ENCODE data around the gene C9orf153. TPM values are rescaled to one million over a fixed set of nuclear protein-coding genes. Genes with fewer than 3 reads are reported as not detected.

Gene C9orf153
- total RNA-seq, 1 experiment from 2014 or later: not detected

DNA sequence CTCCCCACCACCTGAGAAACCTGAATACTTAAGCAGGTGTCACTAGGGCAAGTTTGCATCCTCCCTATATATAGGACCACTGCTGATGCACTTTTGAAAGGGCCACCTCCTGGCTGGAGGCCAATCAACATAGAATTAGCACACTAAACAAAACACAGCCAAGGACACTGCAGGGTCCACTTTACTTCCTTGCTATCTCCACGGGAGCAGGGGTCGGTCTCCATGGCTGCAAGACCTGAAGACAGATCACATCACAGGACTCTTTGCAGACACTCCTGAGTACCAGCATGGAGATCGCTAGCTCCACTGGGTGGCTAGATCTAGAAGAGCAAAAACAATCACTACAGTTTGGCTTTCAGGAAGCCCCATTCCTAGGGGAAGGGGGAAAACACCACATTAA is 72.3 kb downstream of the C9orf153 start:
- ChIA-PET CTCF (interaction anchor here (0.6 kb wide), 1 partner anchor 94 kb away, joined by 6 read pairs; no protein-coding TSS in a partner anchor), POLR2A (no interaction called here)
- Mint-ChIP-seq H3K4me3 (ENCODE audit: unreplicated experiment) (no peak overlapping the region), H3K27ac (ENCODE audit: unreplicated experiment) (no peak overlapping the region), H3K9me3 (ENCODE audit: unreplicated experiment) (peaks cover 5% of the 10 kb centered on the region), H3K4me1 (ENCODE audit: low read depth, unreplicated experiment) (peaks cover 6% of the 10 kb centered on the region), H3K36me3 (ENCODE audit: insufficient read depth, unreplicated experiment) (no peaks in the 10 kb centered on the region), H3K27me3 (ENCODE audit: insufficient read depth, unreplicated experiment) (peaks cover 3% of the 10 kb centered on the region)
- Histone ChIP-seq H3K9me3 (no peaks in the 10 kb centered on the region), H3K4me1 (no peaks in the 10 kb centered on the region), H3K27me3 (replicated peaks; ENCODE audit: control insufficient read depth, insufficient read depth, low read length) (no peaks in the 10 kb centered on the region), H3K4me3 (ENCODE audit: low read depth, low read length) (no peak overlapping the region), H3K36me3 (ENCODE audit: control insufficient read depth, insufficient read depth, low read length) (no peaks in the 10 kb centered on the region)
- BruUV-seq (replicated peaks): no TSS peak
- intact Hi-C loops (cut with micrococcal nuclease; ENCODE audit: unreplicated experiment): no loop called here
- DNase-seq: no peak
- TF ChIP-seq, protein P1, sequence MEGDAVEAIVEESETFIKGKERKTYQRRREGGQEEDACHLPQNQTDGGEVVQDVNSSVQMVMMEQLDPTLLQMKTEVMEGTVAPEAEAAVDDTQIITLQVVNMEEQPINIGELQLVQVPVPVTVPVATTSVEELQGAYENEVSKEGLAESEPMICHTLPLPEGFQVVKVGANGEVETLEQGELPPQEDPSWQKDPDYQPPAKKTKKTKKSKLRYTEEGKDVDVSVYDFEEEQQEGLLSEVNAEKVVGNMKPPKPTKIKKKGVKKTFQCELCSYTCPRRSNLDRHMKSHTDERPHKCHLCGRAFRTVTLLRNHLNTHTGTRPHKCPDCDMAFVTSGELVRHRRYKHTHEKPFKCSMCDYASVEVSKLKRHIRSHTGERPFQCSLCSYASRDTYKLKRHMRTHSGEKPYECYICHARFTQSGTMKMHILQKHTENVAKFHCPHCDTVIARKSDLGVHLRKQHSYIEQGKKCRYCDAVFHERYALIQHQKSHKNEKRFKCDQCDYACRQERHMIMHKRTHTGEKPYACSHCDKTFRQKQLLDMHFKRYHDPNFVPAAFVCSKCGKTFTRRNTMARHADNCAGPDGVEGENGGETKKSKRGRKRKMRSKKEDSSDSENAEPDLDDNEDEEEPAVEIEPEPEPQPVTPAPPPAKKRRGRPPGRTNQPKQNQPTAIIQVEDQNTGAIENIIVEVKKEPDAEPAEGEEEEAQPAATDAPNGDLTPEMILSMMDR (IDR thresholded peaks at IDR 0.05; ENCODE audit: insufficient read depth in 1 of 2, low read depth in 1 of 2, low read length in 1 of 2, severe bottlenecking in 1 of 2, unreplicated experiment in 1 of 2): no peak

DNA sequence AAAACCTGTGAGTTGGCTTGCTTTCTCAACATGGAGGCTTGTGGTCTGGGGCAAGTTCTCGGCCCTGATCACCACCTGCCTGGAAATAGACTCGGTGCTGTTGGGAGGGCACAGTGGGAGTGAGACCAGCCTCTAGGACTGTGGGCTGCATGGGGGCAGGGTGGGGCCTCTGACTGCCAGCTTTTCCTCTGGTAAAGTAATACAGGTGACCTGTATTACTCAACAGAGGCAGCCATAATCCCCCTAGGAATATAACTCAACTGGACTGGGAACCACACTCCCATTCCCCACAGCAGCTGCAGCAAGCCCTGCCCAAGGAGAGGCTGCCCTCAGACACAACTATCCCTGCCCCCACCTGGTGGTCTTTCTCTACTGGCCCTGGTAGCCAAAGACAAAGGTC is 72.8 kb downstream of the C9orf153 start:
- Mint-ChIP-seq H3K4me1 (ENCODE audit: low read depth, unreplicated experiment) (peaks cover 6% of the 10 kb centered on the region), H3K9me3 (ENCODE audit: unreplicated experiment) (peaks cover under 1% of the 10 kb centered on the region), H3K27me3 (ENCODE audit: insufficient read depth, unreplicated experiment) (peaks cover 3% of the 10 kb centered on the region), H3K4me3 (ENCODE audit: unreplicated experiment) (no peak overlapping the region), H3K36me3 (ENCODE audit: insufficient read depth, unreplicated experiment) (no peaks in the 10 kb centered on the region), H3K27ac (ENCODE audit: unreplicated experiment) (no peak overlapping the region)
- H3K36me3 ChIP-seq (ENCODE audit: control insufficient read depth, insufficient read depth, low read length): no peaks in the 10 kb centered on the region
- ChIA-PET POLR2A (no interaction called here), CTCF (no interaction called here)
- H3K9me3 ChIP-seq: no peaks in the 10 kb centered on the region
- intact Hi-C loops (cut with micrococcal nuclease; ENCODE audit: unreplicated experiment): no loop called here
- H3K27me3 ChIP-seq (replicated peaks; ENCODE audit: control insufficient read depth, insufficient read depth, low read length): no peaks in the 10 kb centered on the region
- H3K4me3 ChIP-seq (ENCODE audit: low read depth, low read length): no peak overlapping the region
- no peak for DNase-seq
- H3K4me1 ChIP-seq: no peaks in the 10 kb centered on the region
- TF ChIP-seq, protein P1 (IDR thresholded peaks at IDR 0.05; ENCODE audit: insufficient read depth in 1 of 2, low read depth in 1 of 2, low read length in 1 of 2, severe bottlenecking in 1 of 2, unreplicated experiment in 1 of 2): no peak
- no TSS peak for BruUV-seq (replicated peaks)

DNA sequence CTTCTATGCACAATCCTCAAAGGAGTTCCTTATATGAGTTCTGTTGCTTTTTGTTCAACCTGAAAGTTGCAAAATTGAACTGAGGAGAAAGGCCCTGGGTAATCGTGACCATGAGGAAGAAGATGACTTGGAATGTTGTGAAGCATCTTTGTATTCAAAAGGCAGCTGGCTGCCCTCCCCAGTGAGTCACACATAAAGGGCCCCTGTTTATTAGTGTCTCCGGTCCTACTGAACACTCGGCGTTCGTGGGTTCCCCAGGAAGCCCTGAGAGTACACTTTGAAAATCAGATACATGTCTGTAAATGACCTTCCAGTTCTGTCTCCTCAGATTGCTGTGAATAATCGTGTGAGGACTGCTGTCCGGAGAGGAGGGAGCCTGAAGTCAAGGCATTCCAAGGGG is 73.6 kb downstream of the C9orf153 start:
- Mint-ChIP-seq H3K27me3 (ENCODE audit: insufficient read depth, unreplicated experiment) (peaks cover 3% of the 10 kb centered on the region), H3K4me1 (ENCODE audit: low read depth, unreplicated experiment) (peaks cover 6% of the 10 kb centered on the region), H3K4me3 (ENCODE audit: unreplicated experiment) (no peak overlapping the region), H3K36me3 (ENCODE audit: insufficient read depth, unreplicated experiment) (no peaks in the 10 kb centered on the region), H3K27ac (ENCODE audit: unreplicated experiment) (no peak overlapping the region), H3K9me3 (ENCODE audit: unreplicated experiment) (no peaks in the 10 kb centered on the region)
- ChIA-PET POLR2A (no interaction called here), CTCF (no interaction called here)
- TF ChIP-seq, protein P1 (IDR thresholded peaks at IDR 0.05; ENCODE audit: insufficient read depth in 1 of 2, low read depth in 1 of 2, low read length in 1 of 2, severe bottlenecking in 1 of 2, unreplicated experiment in 1 of 2): no peak
- intact Hi-C loops (cut with micrococcal nuclease; ENCODE audit: unreplicated experiment): no loop called here
- Histone ChIP-seq H3K4me1 (no peaks in the 10 kb centered on the region), H3K9me3 (no peaks in the 10 kb centered on the region), H3K36me3 (ENCODE audit: control insufficient read depth, insufficient read depth, low read length) (no peaks in the 10 kb centered on the region), H3K4me3 (ENCODE audit: low read depth, low read length) (no peak overlapping the region), H3K27me3 (replicated peaks; ENCODE audit: control insufficient read depth, insufficient read depth, low read length) (no peaks in the 10 kb centered on the region)
- DNase-seq: no peak
- no TSS peak for BruUV-seq (replicated peaks)

Measured in Caco-2 (cell line).